RPMI7951 (cell line): ENCODE results near the gene NRIP2. TPM values are rescaled to one million over a fixed set of nuclear protein-coding genes. Genes with fewer than 3 reads are reported as not detected.
"Not testable (repeated sequence)": the region's sequence is repeated elsewhere in the genome, so short reads cannot be mapped to it uniquely, and the experiment has no call there.

Experiments used
- DNase-seq: peaks from one replicate; pipeline ENCODE4 v3.0.0-alpha.2; 2012; ENCODE audit warnings: low read depth
- total RNA-seq: library from RNA; depleted of rRNA; stranded (reverse); fragments of >200 nt; shearing (Covaris generic); gene quantifications from 2 replicates; pipeline ENCODE4 v1.2.3, GENCODE V29; 2014; rRNA removed

Gene NRIP2
- total RNA-seq = not detected in 2 replicates

- DNase-seq = no peak
Measured at GRCh38 chr12:2834581-2835491, at the start of gene NRIP2. Gene NRIP2 (minus strand): TSS chr12:2835035. CDS start chr12:2834983, 52 bp downstream.

GRCh38 chr12:2879853-2880252, 45.0 kb upstream of the NRIP2 start:
- no peak for DNase-seq

GRCh38 chr12:2877953-2878732, 43.3 kb upstream of the NRIP2 start:
- DNase-seq = no peak

GRCh38 chr12:2877047-2877952, 42.5 kb upstream of the NRIP2 start, which contains the start of the genes FOXM1 and RHNO1:
Gene FOXM1 (minus strand): TSS chr12:2877174. CDS start chr12:2874478, 2,696 bp downstream.
Gene RHNO1 (plus strand): TSS chr12:2877223. CDS start chr12:2885367, 8,144 bp downstream.
- peak; percentile 82 for DNase-seq

- no peak for DNase-seq
Measured at GRCh38 chr12:2876431-2877046, 41.7 kb upstream of the NRIP2 start.

GRCh38 chr12:2868986-2869632, 34.3 kb upstream of the NRIP2 start:
- not testable (repeated sequence) for DNase-seq

GRCh38 chr12:2864198-2864597, 29.4 kb upstream of the NRIP2 start:
- DNase-seq = no peak

- not testable (repeated sequence) for DNase-seq
Measured at GRCh38 chr12:2863402-2863801, 28.6 kb upstream of the NRIP2 start.

- no peak for DNase-seq
Measured at GRCh38 chr12:2862876-2863275, 28.0 kb upstream of the NRIP2 start.

- no peak for DNase-seq
Measured at GRCh38 chr12:2860170-2860569, 25.3 kb upstream of the NRIP2 start.

GRCh38 chr12:2858944-2859421, 24.1 kb upstream of the NRIP2 start:
- DNase-seq = no peak

- no peak for DNase-seq
Measured at GRCh38 chr12:2858334-2858733, 23.5 kb upstream of the NRIP2 start.

GRCh38 chr12:2857576-2857975, 22.7 kb upstream of the NRIP2 start:
- DNase-seq = no peak

GRCh38 chr12:2857021-2857431, 22.2 kb upstream of the NRIP2 start, which contains the start of gene TEX52:
Gene TEX52 (minus strand): TSS chr12:2857039. CDS start chr12:2857026, 13 bp downstream.
- DNase-seq = no peak

GRCh38 chr12:2856051-2856450, 21.2 kb upstream of the NRIP2 start:
- no peak for DNase-seq

- DNase-seq = no peak
Measured at GRCh38 chr12:2855546-2855945, 20.7 kb upstream of the NRIP2 start.

GRCh38 chr12:2854669-2855453, 20.0 kb upstream of the NRIP2 start:
- DNase-seq = no peak

GRCh38 chr12:2853626-2854025, 18.8 kb upstream of the NRIP2 start:
- peak; percentile 60 for DNase-seq

GRCh38 chr12:2851931-2852330, 17.1 kb upstream of the NRIP2 start:
- no peak for DNase-seq
